SK-N-SH treated with all-trans-retinoic acid at 6 μM for 48 hours (cell line): Measurements from ENCODE around the gene SARS1.

ENCODE experiments used
- ARNTL ChIP-seq: fragments of 450-650 bp; formaldehyde crosslinking; IDR thresholded peaks from 2 replicates; pipeline ENCODE4 v1.5.0; 2020; ENCODE audit warnings: low read depth, mild to moderate bottlenecking, moderate library complexity, borderline replicate concordance
- BACH2 ChIP-seq: fragments of 250-450 bp; sonication (Bioruptor Pico); IDR thresholded peaks from 2 replicates; pipeline ENCODE4 v1.9.0; 2021; ENCODE audit warnings: mild to moderate bottlenecking, borderline replicate concordance
- CREB5 ChIP-seq: fragments of 250-450 bp; sonication (Bioruptor Pico); IDR thresholded peaks from 2 replicates; pipeline ENCODE4 v1.5.1; 2020; ENCODE audit warnings: low read depth, mild to moderate bottlenecking, moderate library complexity
- GLIS3 ChIP-seq: fragments of 250-450 bp; sonication (Bioruptor Pico); IDR thresholded peaks from 2 replicates; pipeline ENCODE4 v1.5.0; 2020; ENCODE audit warnings: mild to moderate bottlenecking, moderate library complexity
- PPARA ChIP-seq: fragments of 250-450 bp; sonication (Bioruptor Pico); IDR thresholded peaks from 2 replicates; pipeline ENCODE4 v1.5.0; 2020; ENCODE audit warnings: mild to moderate bottlenecking, borderline replicate concordance
- SNAI2 ChIP-seq: fragments of 250-450 bp; sonication (Bioruptor Pico); IDR thresholded peaks from 2 replicates; pipeline ENCODE4 v1.5.0; 2020; ENCODE audit warnings: mild to moderate bottlenecking, moderate library complexity
- TSHZ2 ChIP-seq: fragments of 250-450 bp; sonication (Bioruptor Pico); IDR thresholded peaks from 2 replicates; pipeline ENCODE4 v1.5.0; 2020; ENCODE audit warnings: mild to moderate bottlenecking, moderate library complexity
- ZFP3 ChIP-seq: fragments of 250-450 bp; sonication (Bioruptor Pico); IDR thresholded peaks from 2 replicates; pipeline ENCODE4 v1.5.0; 2020; ENCODE audit warnings: mild to moderate bottlenecking, moderate library complexity
- ZFP30 ChIP-seq: fragments of 450-650 bp; formaldehyde crosslinking; IDR thresholded peaks from 2 replicates; pipeline ENCODE4 v1.5.0; 2022; ENCODE audit warnings: mild to moderate bottlenecking, moderate library complexity
- ZNF565 ChIP-seq: fragments of 450-650 bp; formaldehyde crosslinking; conservative IDR thresholded peaks from 2 replicates; pipeline ENCODE4 v1.5.0; 2020; ENCODE audit warnings: low read depth, mild to moderate bottlenecking, moderate library complexity
- ZNF8 ChIP-seq: fragments of 450-650 bp; formaldehyde crosslinking; IDR thresholded peaks from 2 replicates; pipeline ENCODE4 v1.5.0; 2020; ENCODE audit warnings: mild to moderate bottlenecking, moderate library complexity

- TF ChIP-seq ZNF8 (CRISPR knock-in tag) = no peak
- no peak for TF ChIP-seq ZFP30 (CRISPR knock-in tag)
- TF ChIP-seq TSHZ2 (CRISPR knock-in tag) = no peak
- no peak for TF ChIP-seq GLIS3
- TF ChIP-seq CREB5 (CRISPR knock-in tag) = no peak
- TF ChIP-seq PPARA = no peak
- no peak for TF ChIP-seq ZFP3 (CRISPR knock-in tag)
- TF ChIP-seq ZNF565 (CRISPR knock-in tag) = no peak
- no peak for TF ChIP-seq BACH2 (CRISPR knock-in tag)
- TF ChIP-seq SNAI2 (CRISPR knock-in tag) = no peak
- TF ChIP-seq ARNTL (CRISPR knock-in tag) = no peak
These were observed 61.1 kb downstream of the SARS1 start for GRCh38 chr1:109274533-109275476.
